MM.1S (cell line): ENCODE results near the gene ENKD1.

Experiments used
- DNase-seq: peaks from one replicate; pipeline ENCODE4 v3.0.0-alpha.2; 2015
- H2AFZ ChIP-seq: fragments of 300-600 bp; sonication (generic); 2 replicates; pipeline ENCODE4 v1.6.0; 2016; ENCODE audit warnings: antibody characterized with exemption, low read length
- H3F3A ChIP-seq: fragments of 300-600 bp; sonication (generic); 2 replicates; pipeline ENCODE4 v1.6.1; 2016; ENCODE audit warnings: mild to moderate bottlenecking, antibody characterized with exemption, low read length, moderate library complexity, mixed read lengths; ENCODE audit not compliant: insufficient read depth
- H3K27ac ChIP-seq: fragments of 300-600 bp; sonication (generic); 2 replicates; pipeline ENCODE4 v1.5.1; 2016; ENCODE audit warnings: mild to moderate bottlenecking, low read length
- H3K27me3 ChIP-seq: fragments of 300-600 bp; sonication (generic); replicated peaks from 2 replicates; pipeline ENCODE4 v1.6.0; 2016; ENCODE audit warnings: low read length; ENCODE audit not compliant: insufficient read depth
- H3K36me3 ChIP-seq: fragments of 300-600 bp; sonication (generic); replicated peaks from 2 replicates; pipeline ENCODE4 v1.6.1; 2016; ENCODE audit warnings: mild to moderate bottlenecking, low read length, mixed read lengths; ENCODE audit not compliant: insufficient read depth
- H3K4me1 ChIP-seq: fragments of 300-600 bp; sonication (generic); 2 replicates; pipeline ENCODE4 v1.6.1; 2016; ENCODE audit warnings: low read length, mixed read lengths
- H3K4me2 ChIP-seq: fragments of 300-600 bp; sonication (generic); 2 replicates; pipeline ENCODE4 v1.6.0; 2016; ENCODE audit warnings: low read depth, low read length
- H3K4me3 ChIP-seq: fragments of 300-600 bp; sonication (generic); 2 replicates; pipeline ENCODE4 v1.5.1; 2016; ENCODE audit warnings: low read length, mixed read lengths
- H3K79me2 ChIP-seq: fragments of 300-600 bp; sonication (generic); 2 replicates; pipeline ENCODE4 v1.6.1; 2016; ENCODE audit warnings: mixed run types, low read length, mixed read lengths
- H3K9ac ChIP-seq: fragments of 300-600 bp; sonication (generic); 2 replicates; pipeline ENCODE4 v1.6.1; 2016; ENCODE audit warnings: low read length, mixed read lengths
- H3K9me2 ChIP-seq: fragments of 300-600 bp; sonication (generic); replicated peaks from 2 replicates; pipeline ENCODE4 v1.6.1; 2016; ENCODE audit warnings: mild to moderate bottlenecking, low read length, mixed read lengths; ENCODE audit not compliant: insufficient read depth
- H3K9me3 ChIP-seq: fragments of 300-600 bp; sonication (generic); replicated peaks from 2 replicates; pipeline ENCODE4 v1.6.1; 2016; ENCODE audit warnings: mild to moderate bottlenecking, low read length, mixed read lengths; ENCODE audit not compliant: insufficient read depth
- H4K20me1 ChIP-seq: fragments of 300-600 bp; sonication (generic); 2 replicates; pipeline ENCODE4 v1.6.1; 2016; ENCODE audit warnings: mild to moderate bottlenecking, low read length, moderate library complexity, mixed read lengths; ENCODE audit not compliant: insufficient read depth
- CTCF ChIP-seq: fragments of 300-600 bp; sonication (generic); IDR thresholded peaks from 2 replicates; pipeline ENCODE4 v1.5.1; 2016; ENCODE audit warnings: antibody characterized with exemption, low read length, mixed read lengths
- EZH2 ChIP-seq: fragments of 300-600 bp; sonication (generic); optimal IDR thresholded peaks from 2 replicates; pipeline ENCODE3; 2017; ENCODE audit warnings: low read depth, mild to moderate bottlenecking, antibody characterized with exemption, low read length, mixed read lengths
- EZH2phosphoT487 ChIP-seq: fragments of 300-600 bp; sonication (generic); IDR thresholded peaks from 2 replicates; pipeline ENCODE4 v1.6.1; 2018; ENCODE audit warnings: antibody characterized with exemption, low read length

ENKD1 gene

GRCh38 chr16:67657751-67658518, 8.6 kb downstream of the ENKD1 start:
- Histone ChIP-seq H3K27me3 (no peaks in the 10 kb centered on the region), H3K4me1 (peaks cover 13% of the 10 kb centered on the region), H3F3A (peaks cover 17% of the 10 kb centered on the region), H3K9me2 (no peaks in the 10 kb centered on the region), H2AFZ (no peak overlapping the region), H3K9ac (no peak overlapping the region), H3K36me3 (no peaks in the 10 kb centered on the region), H3K9me3 (no peaks in the 10 kb centered on the region), H3K79me2 (peaks cover 42% of the 10 kb centered on the region), H3K27ac (no peak overlapping the region), H3K4me2 (no peak overlapping the region), H4K20me1 (no peaks in the 10 kb centered on the region), H3K4me3 (no peak overlapping the region)
- no peak for DNase-seq
- no peak for TF ChIP-seq EZH2phosphoT487
- no peak for TF ChIP-seq EZH2
- no peak for TF ChIP-seq CTCF

GRCh38 chr16:67657017-67657608, 9.4 kb downstream of the ENKD1 start:
- Histone ChIP-seq H2AFZ (no peak overlapping the region), H3K36me3 (no peaks in the 10 kb centered on the region), H3K27ac (no peak overlapping the region)

GRCh38 chr16:67656344-67657016, 10.1 kb downstream of the ENKD1 start:
- Histone ChIP-seq H3K36me3 (no peaks in the 10 kb centered on the region), H3K27me3 (no peaks in the 10 kb centered on the region), H3K4me2 (no peak overlapping the region), H3F3A (peaks cover 15% of the 10 kb centered on the region), H3K79me2 (peaks cover 30% of the 10 kb centered on the region), H2AFZ (no peak overlapping the region), H3K9me2 (no peaks in the 10 kb centered on the region), H4K20me1 (no peaks in the 10 kb centered on the region), H3K9ac (no peak overlapping the region), H3K4me3 (no peak overlapping the region), H3K4me1 (peaks cover 7% of the 10 kb centered on the region), H3K9me3 (no peaks in the 10 kb centered on the region), H3K27ac (no peak overlapping the region)
- DNase-seq = no peak
- TF ChIP-seq EZH2 (no peak), EZH2phosphoT487 (no peak), CTCF (no peak)

More at GRCh38 chr16:67657017-67657608, 9.4 kb downstream of the ENKD1 start:
- no peak for DNase-seq
- Histone ChIP-seq H3K4me2 (no peak overlapping the region), H3F3A (peaks cover 17% of the 10 kb centered on the region), H3K9me2 (no peaks in the 10 kb centered on the region), H3K27me3 (no peaks in the 10 kb centered on the region), H3K4me1 (peaks cover 13% of the 10 kb centered on the region), H3K4me3 (no peak overlapping the region), H4K20me1 (no peaks in the 10 kb centered on the region), H3K9ac (no peak overlapping the region), H3K79me2 (peaks cover 37% of the 10 kb centered on the region), H3K9me3 (no peaks in the 10 kb centered on the region)
- TF ChIP-seq EZH2phosphoT487 = no peak
